ENCODE results near the gene CEP170.

CEP170 gene

DNA sequence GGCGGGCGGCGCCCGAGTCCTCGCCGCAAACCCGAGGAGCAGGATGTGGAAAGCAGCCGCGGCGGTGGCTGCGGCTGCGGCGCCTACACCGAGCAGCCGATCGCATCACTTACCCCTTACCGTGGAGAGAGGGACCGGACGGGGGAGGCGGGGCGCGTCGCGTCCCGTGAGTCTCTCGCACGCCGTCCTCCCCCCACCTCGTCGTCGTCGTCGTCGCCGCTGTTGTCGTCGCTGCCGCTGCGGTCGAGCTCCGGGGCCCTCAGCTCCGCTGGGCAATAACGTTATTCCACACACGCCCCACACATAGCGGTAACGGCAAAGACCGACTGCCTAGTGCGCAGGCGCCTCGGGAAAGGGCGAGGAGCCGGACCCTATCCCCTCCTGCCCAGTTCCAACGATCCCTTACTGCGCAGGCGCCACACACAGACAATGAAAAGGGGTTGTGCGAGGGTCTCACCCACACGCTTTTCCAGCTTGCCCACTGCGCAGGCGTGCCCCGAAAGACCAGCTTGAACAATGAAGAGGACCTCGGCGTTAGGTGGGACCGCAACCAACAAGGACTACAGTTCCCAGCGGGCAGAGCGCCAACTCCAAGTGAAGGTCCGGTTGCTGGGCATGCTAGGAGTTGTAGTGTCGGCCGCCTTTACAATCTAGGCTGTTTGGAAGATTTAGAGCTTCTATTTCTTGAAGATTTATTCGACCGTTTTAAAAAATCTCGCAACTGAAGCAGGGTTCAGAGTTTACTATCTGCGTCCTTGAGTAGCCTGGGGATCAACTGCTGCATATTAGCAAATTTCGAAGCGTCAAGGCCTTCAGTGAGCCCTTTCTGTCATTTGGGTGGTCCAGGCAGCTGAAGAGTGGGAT lies at the start of gene CEP170:
TSS of gene CEP170 (minus strand) at position 355 of the 864 bp plus-strand sequence. CDS start 30,001 bp downstream, outside the sequence.
- peak; percentile 96 for DNase-seq
- in situ Hi-C loops (cut with HindIII; ENCODE audit: low pct_ligation_motif_present, low pct_unique_long_range_greater_than_20kb, low sequenced_read_pairs): no loop called here

GRCh38 chr1:243301059-243301458 lies 46.0 kb upstream of the CEP170 start:
- no peak for DNase-seq
- in situ Hi-C loops (cut with HindIII; ENCODE audit: low pct_ligation_motif_present, low pct_unique_long_range_greater_than_20kb, low sequenced_read_pairs): no loop called here

- no peak for DNase-seq
- in situ Hi-C loops (cut with HindIII; ENCODE audit: low pct_ligation_motif_present, low pct_unique_long_range_greater_than_20kb, low sequenced_read_pairs): no loop called here
Observed at GRCh38 chr1:243299069-243299468, 44.0 kb upstream of the CEP170 start.

DNA sequence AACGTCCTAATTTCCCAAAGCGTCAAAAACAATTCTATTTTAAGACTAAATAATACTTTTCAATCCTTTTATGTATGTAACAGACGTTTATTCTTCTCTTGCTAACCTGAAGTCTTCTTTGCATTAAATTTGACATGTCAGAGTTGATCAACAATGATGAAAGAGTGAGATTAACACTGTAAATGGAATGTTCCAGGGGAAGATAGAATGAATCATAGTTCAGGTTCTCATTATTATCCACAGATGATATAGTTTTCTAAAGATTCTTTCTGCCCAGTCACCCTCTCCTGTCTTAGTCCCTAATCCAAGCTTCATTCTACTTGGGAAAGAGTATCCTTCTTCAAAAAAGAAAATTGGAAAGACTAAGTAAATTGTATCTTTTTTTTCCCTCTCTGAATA lies 39.6 kb upstream of the CEP170 start:
- no peak for DNase-seq
- in situ Hi-C loops (cut with HindIII; ENCODE audit: low pct_ligation_motif_present, low pct_unique_long_range_greater_than_20kb, low sequenced_read_pairs): no loop called here

DNA sequence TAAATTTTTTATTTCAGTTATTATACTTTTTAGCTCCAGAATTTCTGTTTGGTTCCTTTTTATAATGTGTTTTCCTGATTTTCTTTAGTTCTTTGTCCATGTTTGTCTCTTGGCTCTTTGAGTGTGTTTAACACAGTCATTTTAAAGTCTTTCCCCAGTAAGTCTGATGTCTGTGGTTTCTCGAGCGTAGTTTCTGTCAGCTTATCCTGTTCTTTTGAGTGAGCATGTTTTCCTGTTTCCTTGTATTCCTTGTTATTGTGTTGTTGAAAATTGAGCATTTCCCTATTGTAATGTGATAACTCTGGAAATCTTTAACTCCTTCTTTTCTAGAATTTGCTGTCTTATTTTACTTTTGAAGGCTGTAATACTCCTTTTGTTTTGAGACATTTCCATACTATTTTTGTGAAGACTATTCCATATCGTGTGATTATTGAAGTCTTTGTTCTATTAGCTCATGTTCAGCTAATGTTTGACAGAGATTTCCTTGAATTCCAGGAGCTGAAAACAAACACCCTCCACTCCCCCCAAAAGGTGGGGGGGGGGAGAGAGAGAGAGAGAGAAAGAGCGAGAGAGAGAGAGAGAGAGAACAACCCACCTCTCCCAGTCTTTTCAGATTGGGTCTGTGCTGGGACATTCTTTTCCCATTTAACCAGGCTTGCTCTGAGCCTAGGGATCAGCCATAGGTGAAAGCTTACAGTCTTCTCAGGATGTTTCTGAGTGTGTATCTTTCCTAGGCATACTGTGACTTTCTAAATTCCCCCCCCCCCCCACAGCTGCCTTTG lies 39.1 kb upstream of the CEP170 start:
- no peak for DNase-seq
- in situ Hi-C loops (cut with HindIII; ENCODE audit: low pct_ligation_motif_present, low pct_unique_long_range_greater_than_20kb, low sequenced_read_pairs): no loop called here

DNA sequence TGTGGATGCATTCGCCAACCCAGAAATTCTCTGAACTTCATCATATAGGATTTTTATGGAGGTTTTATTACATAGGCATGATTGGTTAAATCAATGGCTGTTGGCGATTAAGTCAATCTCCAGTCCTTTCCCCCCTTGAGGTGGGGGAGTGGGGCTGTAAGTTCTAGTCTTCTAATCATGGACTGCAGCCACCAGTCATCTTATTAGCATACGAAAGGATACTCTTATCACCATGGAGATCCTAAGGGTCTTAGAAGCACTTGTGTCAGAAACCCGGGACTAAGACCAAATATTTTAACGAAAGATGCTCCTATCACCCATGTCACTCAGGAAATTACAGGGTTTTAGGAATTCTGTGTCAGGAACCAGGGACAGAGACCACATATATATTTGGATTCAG lies 37.0 kb upstream of the CEP170 start:
- DNase-seq: no peak
- in situ Hi-C loops (cut with HindIII; ENCODE audit: low pct_ligation_motif_present, low pct_unique_long_range_greater_than_20kb, low sequenced_read_pairs): no loop called here

GRCh38 chr1:243291292-243291691 lies 36.2 kb upstream of the CEP170 start:
- in situ Hi-C loops (cut with HindIII; ENCODE audit: low pct_ligation_motif_present, low pct_unique_long_range_greater_than_20kb, low sequenced_read_pairs): no loop called here
- DNase-seq: no peak

GRCh38 chr1:243288062-243288461 lies 33.0 kb upstream of the CEP170 start:
- no peak for DNase-seq

DNA sequence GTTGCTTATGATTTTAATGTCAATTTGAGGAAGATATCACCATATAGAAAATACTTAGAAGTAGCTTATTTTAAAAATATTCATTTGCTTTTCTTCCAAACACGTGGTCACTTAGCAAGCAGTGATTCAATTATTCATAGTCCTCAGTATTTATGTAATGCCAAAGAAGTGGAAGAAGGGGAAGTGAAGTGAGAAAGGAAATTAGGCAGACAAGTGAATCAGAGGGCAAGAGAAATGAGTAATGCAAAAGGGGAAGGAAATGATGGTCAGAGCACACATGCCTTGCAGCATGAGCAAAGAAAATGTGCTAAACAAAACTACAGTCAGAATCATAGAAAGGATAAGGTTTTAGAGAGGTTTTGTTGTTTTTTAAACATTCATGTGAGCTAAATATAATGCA lies 32.6 kb upstream of the CEP170 start:
- in situ Hi-C loops (cut with HindIII; ENCODE audit: low pct_ligation_motif_present, low pct_unique_long_range_greater_than_20kb, low sequenced_read_pairs): no loop called here
- DNase-seq: peak; percentile 61

More at GRCh38 chr1:243288062-243288461, 33.0 kb upstream of the CEP170 start:
- in situ Hi-C loops (cut with HindIII; ENCODE audit: low pct_ligation_motif_present, low pct_unique_long_range_greater_than_20kb, low sequenced_read_pairs): no loop called here

- no peak for DNase-seq
- in situ Hi-C loops (cut with HindIII; ENCODE audit: low pct_ligation_motif_present, low pct_unique_long_range_greater_than_20kb, low sequenced_read_pairs): no loop called here
Observed at GRCh38 chr1:243287123-243287460, 32.0 kb upstream of the CEP170 start.

DNA sequence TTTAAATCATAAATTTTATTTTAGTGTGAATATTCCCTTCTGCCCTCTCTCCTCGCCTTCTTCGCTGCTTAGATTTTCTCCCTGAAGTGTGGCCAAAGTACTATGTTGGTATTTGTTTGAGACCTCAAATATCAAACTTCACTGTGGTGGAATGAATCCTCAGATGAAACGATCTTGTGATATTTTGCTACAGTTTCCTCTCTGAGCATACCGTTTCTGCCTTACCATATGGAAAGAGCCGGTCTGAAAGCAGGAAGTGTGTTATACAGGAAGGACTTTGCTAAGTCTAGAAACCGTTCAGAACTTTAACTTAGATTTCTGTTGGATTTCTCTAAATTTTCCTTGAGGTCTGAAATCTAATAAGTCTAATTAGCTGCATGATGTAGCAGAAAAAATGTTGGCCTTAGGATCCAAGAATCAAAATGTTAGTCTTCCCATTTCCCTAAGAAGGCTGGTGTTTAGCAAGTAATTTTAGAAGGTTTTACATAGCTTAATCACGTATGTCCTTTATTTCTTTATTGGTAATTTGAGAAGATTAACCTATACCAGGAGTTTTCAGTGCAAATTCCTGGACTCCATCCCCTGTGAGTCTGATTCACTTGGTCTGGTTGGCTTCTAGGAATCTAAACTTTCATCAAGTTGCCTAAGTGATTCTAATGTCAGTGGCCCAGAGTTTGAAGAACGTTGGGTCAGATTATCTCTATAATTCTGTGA lies 31.5 kb upstream of the CEP170 start:
- in situ Hi-C loops (cut with HindIII; ENCODE audit: low pct_ligation_motif_present, low pct_unique_long_range_greater_than_20kb, low sequenced_read_pairs): no loop called here
- no peak for DNase-seq

DNA sequence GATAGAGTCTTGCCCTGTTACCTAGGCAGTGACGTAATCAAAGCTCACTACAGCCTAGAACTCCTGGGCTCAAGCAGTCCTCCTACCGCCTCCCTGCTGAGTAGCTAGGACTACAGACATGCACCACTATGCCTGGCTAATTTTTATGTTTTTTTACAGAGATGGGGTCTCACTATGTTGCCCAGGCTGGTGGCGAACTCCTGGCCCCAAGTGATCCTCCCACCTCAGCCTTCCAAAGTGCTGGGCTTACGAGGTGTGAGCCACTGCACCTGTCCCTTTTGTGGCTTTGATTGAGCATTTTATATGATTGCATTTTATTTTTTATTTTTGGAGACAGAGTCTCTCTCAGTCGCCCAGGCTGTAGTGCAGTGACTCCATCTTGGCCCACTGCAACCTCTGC lies 26.6 kb upstream of the CEP170 start:
- in situ Hi-C loops (cut with HindIII; ENCODE audit: low pct_ligation_motif_present, low pct_unique_long_range_greater_than_20kb, low sequenced_read_pairs): no loop called here
- DNase-seq: no peak

DNA sequence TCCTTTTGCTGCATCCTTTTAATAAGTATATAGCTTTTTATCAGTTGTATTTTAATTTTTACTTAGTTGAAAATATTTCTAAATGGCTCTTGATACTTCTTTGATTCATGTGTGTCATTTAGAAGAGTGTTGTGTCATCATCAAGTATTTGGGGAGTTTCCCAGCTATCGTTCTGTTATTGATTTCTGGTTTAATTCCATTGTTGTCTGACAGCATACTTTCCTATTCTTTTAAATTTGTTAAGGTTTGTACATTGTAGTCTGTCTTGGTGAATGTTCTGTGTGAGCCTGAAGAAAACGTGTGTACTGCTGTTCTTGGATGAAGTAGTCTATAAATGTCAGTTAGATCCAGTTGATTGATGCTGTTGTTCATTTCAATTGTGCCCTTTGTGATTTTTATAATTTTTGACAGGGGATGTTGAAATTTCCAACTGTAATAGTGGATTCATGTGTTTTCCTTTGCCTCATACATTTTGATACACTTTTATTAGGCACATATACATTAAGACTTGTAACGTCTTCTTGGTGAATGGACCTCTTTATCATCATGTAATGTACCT lies 25.6 kb upstream of the CEP170 start:
- in situ Hi-C loops (cut with HindIII; ENCODE audit: low pct_ligation_motif_present, low pct_unique_long_range_greater_than_20kb, low sequenced_read_pairs): no loop called here
- no peak for DNase-seq

DNA sequence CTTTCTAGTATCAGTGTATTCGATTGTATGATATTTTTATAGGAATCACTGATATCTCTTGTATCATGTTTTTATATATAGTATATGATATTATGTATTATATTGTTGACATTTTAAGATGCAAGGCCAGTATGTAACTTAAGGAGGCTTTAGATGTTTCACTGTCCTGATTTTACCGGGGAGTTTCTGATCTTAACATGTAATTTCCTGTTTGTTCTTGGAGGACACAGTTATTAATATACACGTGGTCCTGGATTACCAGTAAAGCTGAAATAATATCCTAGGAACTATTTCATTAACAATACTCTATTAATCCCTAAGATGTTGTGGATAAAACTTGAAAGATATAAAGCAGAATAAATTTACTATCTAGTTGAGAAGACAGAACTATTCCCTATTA lies 20.2 kb upstream of the CEP170 start:
- in situ Hi-C loops (cut with HindIII; ENCODE audit: low pct_ligation_motif_present, low pct_unique_long_range_greater_than_20kb, low sequenced_read_pairs): no loop called here
- DNase-seq: no peak

DNA sequence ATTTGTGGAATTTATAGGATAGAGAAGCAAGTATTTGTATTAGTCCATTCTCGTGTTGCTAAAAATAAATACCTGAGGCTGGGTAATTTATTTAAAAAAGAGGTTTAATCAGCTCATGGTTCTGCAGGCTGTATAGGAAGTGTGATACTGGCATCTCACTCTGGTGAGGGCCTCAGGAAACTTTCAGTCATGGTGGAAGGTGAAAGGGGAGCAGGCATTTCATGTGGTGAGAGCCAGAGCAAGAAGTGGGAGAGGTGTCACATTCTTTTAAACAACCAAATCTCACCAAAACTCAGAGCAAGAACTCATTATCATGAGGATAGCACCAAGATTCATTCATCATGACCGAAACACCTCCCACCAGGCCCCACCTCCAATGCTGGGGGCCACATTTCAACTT lies 18.9 kb upstream of the CEP170 start:
- in situ Hi-C loops (cut with HindIII; ENCODE audit: low pct_ligation_motif_present, low pct_unique_long_range_greater_than_20kb, low sequenced_read_pairs): no loop called here
- no peak for DNase-seq

GRCh38 chr1:243273506-243273905 lies 18.4 kb upstream of the CEP170 start:
- in situ Hi-C loops (cut with HindIII; ENCODE audit: low pct_ligation_motif_present, low pct_unique_long_range_greater_than_20kb, low sequenced_read_pairs): no loop called here
- DNase-seq: no peak

GRCh38 chr1:243272401-243272800 lies 17.3 kb upstream of the CEP170 start:
- DNase-seq: no peak
- in situ Hi-C loops (cut with HindIII; ENCODE audit: low pct_ligation_motif_present, low pct_unique_long_range_greater_than_20kb, low sequenced_read_pairs): no loop called here

GRCh38 chr1:243271996-243272395 lies 16.9 kb upstream of the CEP170 start:
- in situ Hi-C loops (cut with HindIII; ENCODE audit: low pct_ligation_motif_present, low pct_unique_long_range_greater_than_20kb, low sequenced_read_pairs): no loop called here

More at GRCh38 chr1:243271996-243272395, 16.9 kb upstream of the CEP170 start:
- no peak for DNase-seq
